M059J (cell line): ENCODE results near the gene CYTL1. TPM values are rescaled to one million over a fixed set of nuclear protein-coding genes. Genes with fewer than 3 reads are reported as not detected.

Experiments
- DNase-seq: peaks from one replicate; pipeline ENCODE4 v3.0.0-alpha.2; 2012; ENCODE audit warnings: low read depth
- total RNA-seq: library from RNA; depleted of rRNA; stranded (reverse); fragments of >200 nt; shearing (Covaris generic); gene quantifications from 2 replicates; pipeline ENCODE4 v1.2.3, GENCODE V29; 2014; rRNA removed

Gene CYTL1
- total RNA-seq, 1 experiment from 2014 or later, result 180 TPM

DNA sequence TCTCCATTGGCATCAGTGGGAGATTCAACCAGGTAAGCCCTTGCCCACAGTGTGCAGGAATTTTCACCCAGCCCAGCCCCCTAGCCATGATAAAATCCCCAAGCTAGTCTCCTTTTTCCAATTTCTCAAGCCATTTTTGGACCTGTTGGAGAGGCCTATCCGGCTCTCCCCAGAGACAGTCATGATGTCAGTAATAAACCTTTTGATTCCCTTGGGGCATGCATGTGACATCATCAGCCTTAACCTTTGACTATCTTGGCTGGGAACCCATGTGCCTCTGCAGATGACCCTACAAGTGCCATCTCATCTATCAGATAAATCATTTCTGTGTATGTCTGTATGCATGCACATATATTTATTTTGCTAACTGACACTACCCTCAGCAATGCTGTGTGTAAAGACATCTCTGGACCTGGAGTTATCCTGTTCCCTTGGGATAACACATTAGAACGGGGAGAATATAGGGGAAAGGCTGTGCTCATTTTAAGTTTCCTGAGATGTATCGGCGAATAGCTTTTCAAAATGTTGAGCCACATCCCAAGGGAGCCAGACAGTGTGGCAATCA, 51.0 kb downstream of the CYTL1 start:
- DNase-seq, result no peak

Other genes with a start within 250 kb of the CYTL1 start
- 11.4 and 12.6 TPM in 2 replicates for gene MSX1, start 159.8 kb downstream of the CYTL1 start, total RNA-seq
- 4.4 and 7.6 TPM in 2 replicates for gene STK32B, start 32.0 kb upstream of the CYTL1 start, total RNA-seq